HCT116 (cell line): ENCODE data around the gene SYNPO. TPM values are rescaled to one million over a fixed set of nuclear protein-coding genes. Genes with fewer than 3 reads are reported as not detected.

Experiments used
- ATAC-seq: fragments of 200-7000 bp; cut with Tn5 transposase; 2 replicates; pipeline ENCODE4 v1.9.1; 2020; ENCODE audit warnings: mild to moderate bottlenecking, moderate library complexity
- BruUV-seq: library from RNA; stranded (reverse); fragments of 400-500 nt; replicated peaks from 2 replicates; lab custom pipeline; 2021; lab: Mats Ljungman, UMichigan
- CTCF ChIA-PET: fragments of 300-600 bp; sonication (Branson Sonifier 250); formaldehyde crosslinking; loops from one replicate; lab custom pipeline; 2021; ENCODE audit warnings: antibody characterized with exemption; lab: Charles Lee
- POLR2A ChIA-PET: fragments of 300-600, 350-600 bp; sonication (Branson Sonifier 250); formaldehyde crosslinking; loops from one replicate; lab custom pipeline; 2021; ENCODE audit warnings: antibody characterized with exemption; lab: Charles Lee
- RAD21 ChIA-PET, 2 experiments: fragments of 300-600 bp; sonication (Branson Sonifier 250); formaldehyde crosslinking; loops; one replicate each; lab custom pipeline; 2023; ENCODE audit warnings: low total read pairs in 2 of 2; ENCODE audit not compliant: uncharacterized antibody in 2 of 2, unreplicated experiment in 2 of 2, low non-redundant PET in 1 of 2; lab: Charles Lee
- DNase-seq: peaks from one replicate; pipeline ENCODE4 v3.0.0-alpha.2; 2010; ENCODE audit warnings: low read depth, low spot score
- H2AFZ ChIP-seq: fragments of 200-600 bp; shearing (Covaris generic), sonication (generic); 2 replicates; pipeline ENCODE4 v1.6.1; 2017; ENCODE audit warnings: low read depth, mixed run types, mixed read lengths, antibody characterized with exemption, low read length; ENCODE audit not compliant: poor library complexity, severe bottlenecking
- H3K27ac ChIP-seq: 2 replicates; pipeline ENCODE4 v1.5.1; 2012; ENCODE audit warnings: low read depth, low read length
- H3K27me3 ChIP-seq: fragments of 200-600 bp; sonication (generic); 2 replicates; pipeline ENCODE4 v1.6.1; 2016; ENCODE audit warnings: mixed run types, low read length, mixed read lengths; ENCODE audit not compliant: insufficient read depth
- H3K36me3 ChIP-seq, 2 experiments: fragments of 200-500 bp in 1 of 2; fragments of 200-600 bp in 1 of 2; sonication (Bioruptor generic) in 1 of 2; sonication (generic) in 1 of 2; 2 replicates each; pipeline versions ENCODE4 v1.5.1 to v1.6.1; 2014 to 2016; ENCODE audit warnings: low read length in 2 of 2, inconsistent platforms in 1 of 2, mixed read lengths in 1 of 2, mixed run types in 1 of 2; ENCODE audit not compliant: insufficient read depth in 2 of 2, control insufficient read depth in 1 of 2
- H3K4me1 ChIP-seq, 2 experiments: fragments of 200-600 bp in 1 of 2; sonication (generic) in 1 of 2; 2 replicates each; pipeline versions ENCODE4 v1.5.1 to v1.6.1; 2012 to 2017; ENCODE audit warnings: low read length in 2 of 2, inconsistent platforms in 1 of 2, mild to moderate bottlenecking in 1 of 2, mixed read lengths in 1 of 2, mixed run types in 1 of 2, moderate library complexity in 1 of 2; ENCODE audit not compliant: insufficient read depth in 2 of 2, control insufficient read depth in 1 of 2
- H3K4me2 ChIP-seq: fragments of 200-600 bp; sonication (generic); 2 replicates; pipeline ENCODE4 v1.6.1; 2017; ENCODE audit warnings: mixed run types, low read length, mixed read lengths
- H3K4me3 ChIP-seq, 2 experiments: fragments of 200-600 bp in 1 of 2; sonication (generic) in 1 of 2; replicated peaks in 1 of 2; 2 replicates each; pipeline ENCODE4 v1.5.1; 2011 to 2016; ENCODE audit warnings: low read length in 2 of 2, control low read depth in 1 of 2, low read depth in 1 of 2, mild to moderate bottlenecking in 1 of 2, mixed read lengths in 1 of 2, mixed run types in 1 of 2
- H3K79me2 ChIP-seq: fragments of 200-600 bp; sonication (generic); 2 replicates; pipeline ENCODE4 v1.6.1; 2017; ENCODE audit warnings: mild to moderate bottlenecking, mixed run types, low read length, moderate library complexity, mixed read lengths; ENCODE audit not compliant: insufficient read depth
- H3K9ac ChIP-seq: fragments of 200-600 bp; sonication (generic); 2 replicates; pipeline ENCODE4 v1.6.1; 2016; ENCODE audit warnings: low read length, mixed read lengths
- H3K9me2 ChIP-seq: fragments of 200-600 bp; sonication (generic), shearing (Covaris generic); 2 replicates; pipeline ENCODE4 v1.6.1; 2017; ENCODE audit warnings: mixed run types, mild to moderate bottlenecking, moderate library complexity; ENCODE audit not compliant: insufficient read depth
- H3K9me3 ChIP-seq, 2 experiments: fragments of 200-500 bp in 1 of 2; fragments of 200-600 bp in 1 of 2; sonication (Bioruptor generic) in 1 of 2; sonication (generic) in 1 of 2; 2 replicates each; pipeline ENCODE4 v1.6.1; 2014 to 2017; ENCODE audit warnings: low read length in 2 of 2, mixed read lengths in 2 of 2, inconsistent platforms in 1 of 2, low read depth in 1 of 2, mild to moderate bottlenecking in 1 of 2, mixed run types in 1 of 2, moderate library complexity in 1 of 2; ENCODE audit not compliant: control insufficient read depth in 1 of 2, insufficient read depth in 1 of 2
- H4K20me1 ChIP-seq: fragments of 200-600 bp; sonication (generic), shearing (Covaris generic); 2 replicates; pipeline ENCODE4 v1.6.1; 2017; ENCODE audit warnings: mixed run types, mild to moderate bottlenecking, moderate library complexity; ENCODE audit not compliant: insufficient read depth
- CBX3 ChIP-seq: IDR thresholded peaks from 2 replicates; pipeline ENCODE4 v1.6.1; 2012; ENCODE audit warnings: low read depth
- CEBPB ChIP-seq: IDR thresholded peaks from 2 replicates; pipeline ENCODE4 v1.6.1; 2012; ENCODE audit warnings: low read depth
- EZH2 ChIP-seq: fragments of 200-600 bp; sonication (generic); IDR thresholded peaks from 2 replicates; pipeline ENCODE4 v1.6.1; 2017; ENCODE audit warnings: antibody characterized with exemption, mixed run types
- EZH2phosphoT487 ChIP-seq: fragments of 200-600 bp; IDR thresholded peaks from 2 replicates; pipeline ENCODE4 v1.6.1; 2018; ENCODE audit warnings: antibody characterized with exemption, borderline replicate concordance
- FOSL1 ChIP-seq: IDR thresholded peaks from 2 replicates; pipeline ENCODE4 v1.6.1; 2012; ENCODE audit warnings: low read depth
- POLR2AphosphoS5 ChIP-seq: IDR thresholded peaks from 2 replicates; pipeline ENCODE4 v1.6.1; 2011; ENCODE audit warnings: mild to moderate bottlenecking, low read depth, low read length, moderate library complexity
- SRF ChIP-seq: IDR thresholded peaks from 2 replicates; pipeline ENCODE4 v1.6.1; 2012; ENCODE audit warnings: low read depth
- TCF7L2 ChIP-seq: IDR thresholded peaks from 2 replicates; pipeline ENCODE4 v1.7.0; 2011; ENCODE audit warnings: borderline replicate concordance, inconsistent platforms; ENCODE audit not compliant: insufficient read depth, insufficient read length; ENCODE audit errors: extremely low read depth
- ZFX ChIP-seq: fragments of 450-650 bp; IDR thresholded peaks from 2 replicates; pipeline ENCODE4 v1.6.1; 2017
- intact Hi-C: fragments of 100-400 bp; cut with micrococcal nuclease; formaldehyde crosslinking; loops from 2 replicates; pipeline ENCODE4 v1.10.0; 2022
- total RNA-seq: library from RNA; stranded (reverse); gene quantifications from one replicate; pipeline ENCODE4 v1.2.1, GENCODE V29; 2021; ENCODE audit not compliant: unreplicated experiment
- TF ChIP-seq, protein P1 (sequence below), 3 experiments: fragments of 200-600 bp in 1 of 3; sonication (generic) in 1 of 3; IDR thresholded peaks in 2 of 3; conservative IDR thresholded peaks in 1 of 3; 2 replicates each; pipeline ENCODE4 v1.5.1; 2012 to 2017; ENCODE audit warnings: low read depth in 2 of 3, low read length in 2 of 3, antibody characterized with exemption in 1 of 3, borderline replicate concordance in 1 of 3, control low read depth in 1 of 3, mild to moderate bottlenecking in 1 of 3, mixed read lengths in 1 of 3, mixed run types in 1 of 3, moderate library complexity in 1 of 3; ENCODE audit not compliant: insufficient read depth in 1 of 3
- TF ChIP-seq, protein P2 (sequence below): IDR thresholded peaks from 2 replicates; pipeline ENCODE4 v1.6.1; 2012
- TF ChIP-seq, protein P3 (sequence below): IDR thresholded peaks from 2 replicates; pipeline ENCODE4 v1.6.1; 2011; ENCODE audit warnings: mild to moderate bottlenecking, low read length, moderate library complexity; ENCODE audit not compliant: insufficient replicate concordance; ENCODE audit errors: extremely low read depth

The SYNPO gene
- total RNA-seq, 1 experiment from 2014 or later, result 8.2 TPM

- TF ChIP-seq, protein P1, sequence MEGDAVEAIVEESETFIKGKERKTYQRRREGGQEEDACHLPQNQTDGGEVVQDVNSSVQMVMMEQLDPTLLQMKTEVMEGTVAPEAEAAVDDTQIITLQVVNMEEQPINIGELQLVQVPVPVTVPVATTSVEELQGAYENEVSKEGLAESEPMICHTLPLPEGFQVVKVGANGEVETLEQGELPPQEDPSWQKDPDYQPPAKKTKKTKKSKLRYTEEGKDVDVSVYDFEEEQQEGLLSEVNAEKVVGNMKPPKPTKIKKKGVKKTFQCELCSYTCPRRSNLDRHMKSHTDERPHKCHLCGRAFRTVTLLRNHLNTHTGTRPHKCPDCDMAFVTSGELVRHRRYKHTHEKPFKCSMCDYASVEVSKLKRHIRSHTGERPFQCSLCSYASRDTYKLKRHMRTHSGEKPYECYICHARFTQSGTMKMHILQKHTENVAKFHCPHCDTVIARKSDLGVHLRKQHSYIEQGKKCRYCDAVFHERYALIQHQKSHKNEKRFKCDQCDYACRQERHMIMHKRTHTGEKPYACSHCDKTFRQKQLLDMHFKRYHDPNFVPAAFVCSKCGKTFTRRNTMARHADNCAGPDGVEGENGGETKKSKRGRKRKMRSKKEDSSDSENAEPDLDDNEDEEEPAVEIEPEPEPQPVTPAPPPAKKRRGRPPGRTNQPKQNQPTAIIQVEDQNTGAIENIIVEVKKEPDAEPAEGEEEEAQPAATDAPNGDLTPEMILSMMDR (IDR thresholded peaks at IDR 0.05 in 2 of 3, conservative IDR thresholded peaks at IDR 0.05 in 1 of 3; ENCODE audit: borderline replicate concordance in 1 of 3, insufficient read depth in 1 of 3, low read depth in 2 of 3, low read length in 2 of 3), result no peak
- no peak for TF ChIP-seq POLR2AphosphoS5
- TF ChIP-seq EZH2phosphoT487, result no peak
- TF ChIP-seq EZH2, result no peak
- no peak for TF ChIP-seq FOSL1
Measured at GRCh38 chr5:150621301-150621700, 19.2 kb upstream of the SYNPO start (continued).

- RAD21 ChIA-PET, result no interaction called here
- Histone ChIP-seq H3K9ac (no peak overlapping the region), H3K36me3 (no peaks in the 10 kb centered on the region), H3K9me3 (no peaks in the 10 kb centered on the region), H4K20me1 (no peaks in the 10 kb centered on the region), H3K4me3 (no peak overlapping the region), H3K27ac (no peak overlapping the region), H2AFZ (no peak overlapping the region), H3K27me3 (no peaks in the 10 kb centered on the region), H3K4me2 (no peak overlapping the region), H3K9me2 (no peaks in the 10 kb centered on the region), H3K79me2 (no peaks in the 10 kb centered on the region), H3K4me1 (peaks cover 19 to 34% of the 10 kb centered on the region in 2 experiments)
- CTCF ChIA-PET, result no interaction called here
- ATAC-seq (no peak), DNase-seq (no peak)
- TF ChIP-seq CEBPB (no peak), ZFX (no peak), TCF7L2 (no peak), SRF (no peak), CBX3 (no peak), FOSL1 (no peak), EZH2 (no peak)
- TF ChIP-seq, protein P2, sequence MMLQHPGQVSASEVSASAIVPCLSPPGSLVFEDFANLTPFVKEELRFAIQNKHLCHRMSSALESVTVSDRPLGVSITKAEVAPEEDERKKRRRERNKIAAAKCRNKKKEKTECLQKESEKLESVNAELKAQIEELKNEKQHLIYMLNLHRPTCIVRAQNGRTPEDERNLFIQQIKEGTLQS, result no peak
- TF ChIP-seq, protein P3, sequence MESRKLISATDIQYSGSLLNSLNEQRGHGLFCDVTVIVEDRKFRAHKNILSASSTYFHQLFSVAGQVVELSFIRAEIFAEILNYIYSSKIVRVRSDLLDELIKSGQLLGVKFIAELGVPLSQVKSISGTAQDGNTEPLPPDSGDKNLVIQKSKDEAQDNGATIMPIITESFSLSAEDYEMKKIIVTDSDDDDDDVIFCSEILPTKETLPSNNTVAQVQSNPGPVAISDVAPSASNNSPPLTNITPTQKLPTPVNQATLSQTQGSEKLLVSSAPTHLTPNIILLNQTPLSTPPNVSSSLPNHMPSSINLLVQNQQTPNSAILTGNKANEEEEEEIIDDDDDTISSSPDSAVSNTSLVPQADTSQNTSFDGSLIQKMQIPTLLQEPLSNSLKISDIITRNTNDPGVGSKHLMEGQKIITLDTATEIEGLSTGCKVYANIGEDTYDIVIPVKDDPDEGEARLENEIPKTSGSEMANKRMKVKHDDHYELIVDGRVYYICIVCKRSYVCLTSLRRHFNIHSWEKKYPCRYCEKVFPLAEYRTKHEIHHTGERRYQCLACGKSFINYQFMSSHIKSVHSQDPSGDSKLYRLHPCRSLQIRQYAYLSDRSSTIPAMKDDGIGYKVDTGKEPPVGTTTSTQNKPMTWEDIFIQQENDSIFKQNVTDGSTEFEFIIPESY, result no peak
- POLR2A ChIA-PET, result no interaction called here
- BruUV-seq, result no TSS peak
- intact Hi-C loops, result no loop called here
Measured at GRCh38 chr5:150622157-150622556, 18.3 kb upstream of the SYNPO start.
